ENCODE results near the gene SLC25A42. TPM values are rescaled to one million over a fixed set of nuclear protein-coding genes. Genes with fewer than 3 reads are reported as not detected.
"Not testable (repeated sequence)": the region's sequence is repeated elsewhere in the genome, so short reads cannot be mapped to it uniquely, and the experiment has no call there.

SLC25A42 gene
- total RNA-seq, 1 donor from 2014 or later = 27.2 TPM

- Histone ChIP-seq H3K9me3 (replicated peaks) (no peaks in the 10 kb centered on the region), H3K36me3 (peaks cover 28% of the 10 kb centered on the region), H3K4me3 (no peak overlapping the region), H3K27ac (replicated peaks) (no peak overlapping the region), H3K4me1 (peaks cover 7% of the 10 kb centered on the region), H3K27me3 (ENCODE audit: low read depth) (no peaks in the 10 kb centered on the region)
- intact Hi-C loops (cut with micrococcal nuclease) = no loop called here
- no peak for DNase-seq
- TF ChIP-seq CTCF (IDR thresholded peaks at IDR 0.05; ENCODE audit: borderline replicate concordance) = no peak
Observed at GRCh38 chr19:19145281-19145680, 81.5 kb downstream of the SLC25A42 start.

DNA sequence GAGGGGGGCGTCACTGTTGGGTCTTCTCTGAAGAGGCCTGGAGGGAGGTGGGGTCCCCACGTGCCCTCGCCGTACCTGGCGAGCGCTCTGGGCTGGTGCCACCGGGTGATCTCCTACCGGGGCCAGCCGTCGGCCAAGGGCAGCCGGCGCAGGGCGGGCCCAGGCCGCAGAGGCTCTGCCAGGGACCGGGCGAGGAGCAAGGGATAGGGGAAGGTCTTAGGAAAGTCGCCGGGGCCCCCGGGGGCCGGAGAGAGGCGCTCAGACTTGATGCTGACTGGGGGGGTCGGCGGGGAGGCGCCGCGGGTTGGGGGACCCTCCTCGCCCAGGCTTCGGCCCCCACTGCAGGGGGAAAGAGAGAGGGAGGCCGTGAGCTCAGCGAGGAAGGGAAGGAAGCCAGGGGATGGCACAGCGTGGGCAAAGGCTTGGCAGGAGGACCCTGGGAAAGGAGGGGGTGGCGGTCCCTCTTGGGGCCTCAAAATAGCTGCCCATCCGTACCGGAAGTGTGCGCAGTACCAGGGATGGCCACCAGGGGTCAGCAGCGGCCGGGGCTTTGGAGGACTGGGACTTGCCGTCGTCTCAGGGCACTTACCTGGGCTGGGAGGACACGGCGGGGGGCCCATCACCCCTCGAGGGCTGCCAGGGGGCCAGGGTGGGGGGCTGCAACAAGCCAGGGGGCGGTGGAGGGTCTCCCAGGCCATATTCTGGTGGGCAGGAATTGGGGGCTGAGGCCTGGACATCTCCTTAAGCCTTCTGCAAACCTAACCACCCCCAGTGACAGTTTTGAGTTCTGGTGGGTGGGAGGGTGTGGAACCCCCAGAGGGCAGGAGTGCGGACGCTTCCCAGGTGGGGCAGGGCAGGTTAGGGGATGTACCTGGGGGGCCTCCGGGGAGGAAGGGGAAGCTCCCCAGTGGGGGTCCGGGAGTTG is 82.2 kb downstream of the SLC25A42 start:
- Histone ChIP-seq H3K27me3 (ENCODE audit: low read depth) (no peaks in the 10 kb centered on the region), H3K27ac (replicated peaks) (peak overlapping the region; percentile 48), H3K4me3 (peak overlapping the region; percentile 48), H3K36me3 (peaks cover 28% of the 10 kb centered on the region), H3K9me3 (replicated peaks) (no peaks in the 10 kb centered on the region), H3K4me1 (peaks cover 7% of the 10 kb centered on the region)
- peak; percentile 80 for DNase-seq
- TF ChIP-seq CTCF (IDR thresholded peaks at IDR 0.05; ENCODE audit: borderline replicate concordance) = peak; percentile 90
- intact Hi-C loops (cut with micrococcal nuclease) = no loop called here

- intact Hi-C loops (cut with micrococcal nuclease) = no loop called here
- H3K27ac ChIP-seq (replicated peaks) = no peak overlapping the region
- H3K27me3 ChIP-seq (ENCODE audit: low read depth) = no peaks in the 10 kb centered on the region
- TF ChIP-seq CTCF (IDR thresholded peaks at IDR 0.05; ENCODE audit: borderline replicate concordance) = no peak
- peaks cover 7% of the 10 kb centered on the region for H3K4me1 ChIP-seq
- DNase-seq = no peak
- no peaks in the 10 kb centered on the region for H3K9me3 ChIP-seq (replicated peaks)
- H3K36me3 ChIP-seq = peaks cover 28% of the 10 kb centered on the region
- no peak overlapping the region for H3K4me3 ChIP-seq
Observed at GRCh38 chr19:19146865-19147264, 83.1 kb downstream of the SLC25A42 start.

DNA sequence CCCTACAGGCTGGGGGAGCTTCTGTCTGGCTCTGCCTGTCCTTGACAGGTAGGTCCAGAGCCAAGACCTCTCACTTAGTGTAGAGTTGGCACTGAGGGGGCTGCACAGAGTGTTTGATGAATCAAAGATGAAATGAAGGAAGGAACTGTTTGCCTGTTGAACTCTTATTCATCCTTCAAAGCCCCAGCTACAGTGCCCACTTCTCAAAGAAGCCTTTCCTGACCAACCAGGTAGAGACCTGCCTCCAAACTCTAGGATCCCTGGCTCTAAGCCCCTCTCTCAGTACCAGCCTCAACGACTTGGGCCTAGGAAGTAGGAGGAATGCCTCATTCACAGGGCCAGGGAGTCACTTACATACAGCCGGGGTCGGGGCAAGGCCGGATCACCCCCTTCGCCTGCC is 83.5 kb downstream of the SLC25A42 start:
- H3K4me3 ChIP-seq = no peak overlapping the region
- H3K4me1 ChIP-seq = peaks cover 7% of the 10 kb centered on the region
- TF ChIP-seq CTCF (IDR thresholded peaks at IDR 0.05; ENCODE audit: borderline replicate concordance) = no peak
- no peak overlapping the region for H3K27ac ChIP-seq (replicated peaks)
- no peak for DNase-seq
- H3K9me3 ChIP-seq (replicated peaks) = no peaks in the 10 kb centered on the region
- H3K36me3 ChIP-seq = peaks cover 28% of the 10 kb centered on the region
- intact Hi-C loops (cut with micrococcal nuclease) = no loop called here
- H3K27me3 ChIP-seq (ENCODE audit: low read depth) = no peaks in the 10 kb centered on the region

GRCh38 chr19:19148504-19148903 is 84.7 kb downstream of the SLC25A42 start:
- H3K36me3 ChIP-seq = peaks cover 28% of the 10 kb centered on the region
- H3K4me1 ChIP-seq; H3K27ac ChIP-seq (replicated peaks); intact Hi-C loops (cut with micrococcal nuclease); DNase-seq; H3K4me3 ChIP-seq; H3K27me3 ChIP-seq (ENCODE audit: low read depth); H3K9me3 ChIP-seq (replicated peaks): not testable (repeated sequence)

GRCh38 chr19:19149435-19149834 is 85.6 kb downstream of the SLC25A42 start:
- no peak overlapping the region for H3K27ac ChIP-seq (replicated peaks)
- no peak overlapping the region for H3K4me3 ChIP-seq
- H3K36me3 ChIP-seq = peaks cover 28% of the 10 kb centered on the region
- intact Hi-C loops (cut with micrococcal nuclease) = no loop called here
- H3K4me1 ChIP-seq = peaks cover 7% of the 10 kb centered on the region
- no peak for TF ChIP-seq CTCF (IDR thresholded peaks at IDR 0.05; ENCODE audit: borderline replicate concordance)
- H3K9me3 ChIP-seq (replicated peaks) = no peaks in the 10 kb centered on the region
- no peak for DNase-seq
- no peaks in the 10 kb centered on the region for H3K27me3 ChIP-seq (ENCODE audit: low read depth)

Data from left ventricle myocardium inferior (tissue), 1 donor.